GM19240 (cell line): ENCODE measurements around the gene STARD10.

Source experiments
- DNase-seq: peaks from one replicate; pipeline ENCODE4 v3.0.0; 2011; ENCODE audit warnings: low spot score; ENCODE audit not compliant: insufficient read length

STARD10 gene

DNA sequence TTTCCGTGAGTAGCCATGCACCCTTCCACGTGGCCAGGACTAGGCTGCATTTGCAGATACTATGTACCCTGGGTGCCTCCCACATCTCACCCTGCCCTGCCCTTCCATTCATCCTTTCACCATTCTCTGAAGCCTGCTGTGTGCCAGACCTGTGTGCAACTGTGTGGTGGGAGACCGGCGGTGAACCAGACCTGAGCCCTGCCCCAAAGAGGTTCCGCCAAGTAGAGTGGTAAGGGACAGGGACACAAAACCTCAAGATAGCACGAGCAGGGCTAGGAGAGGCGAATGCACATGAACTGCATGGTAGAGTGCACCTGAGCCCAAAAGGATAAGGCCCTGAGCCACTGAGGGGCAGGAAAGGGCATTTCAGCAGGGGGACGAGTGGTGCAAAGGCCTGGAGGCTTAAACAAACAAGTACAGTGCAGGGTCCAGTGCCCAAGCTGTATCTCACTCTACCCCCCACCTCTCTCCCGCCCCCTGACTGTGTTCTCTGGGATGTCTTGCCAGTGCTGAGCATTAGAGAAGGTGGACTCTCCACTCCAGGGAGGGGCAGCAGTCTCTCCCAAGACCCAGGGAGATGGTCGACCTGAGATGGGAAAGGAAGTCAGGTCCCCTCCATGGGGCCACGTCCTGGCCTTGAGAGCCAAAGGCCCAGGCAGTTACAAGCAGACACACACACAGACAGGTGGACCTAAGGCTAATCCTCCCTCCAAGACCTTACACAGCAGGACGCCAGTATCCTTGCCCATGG lies 27.5 kb downstream of the STARD10 start:
- no peak for DNase-seq

DNA sequence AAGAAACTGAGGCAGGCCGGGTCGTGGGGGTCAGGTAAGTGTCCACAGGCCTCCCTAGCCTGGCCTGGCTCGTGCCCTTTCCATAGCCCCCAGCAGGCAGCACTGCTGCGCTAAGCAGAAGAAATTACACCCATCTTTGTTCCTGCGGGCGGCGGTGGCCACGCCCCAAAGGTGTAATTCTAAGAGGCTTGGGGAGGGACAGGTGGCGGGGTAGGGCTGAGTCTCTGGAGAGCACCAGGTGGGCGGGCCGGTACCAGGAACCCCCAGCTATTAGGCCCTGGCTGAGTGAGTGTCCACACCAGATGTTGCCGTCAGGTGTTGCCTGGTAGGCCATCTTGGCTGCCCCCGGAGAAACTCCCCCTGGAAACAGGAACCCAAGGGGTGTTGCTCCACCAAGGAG lies 29.3 kb downstream of the STARD10 start:
- no peak for DNase-seq

DNA sequence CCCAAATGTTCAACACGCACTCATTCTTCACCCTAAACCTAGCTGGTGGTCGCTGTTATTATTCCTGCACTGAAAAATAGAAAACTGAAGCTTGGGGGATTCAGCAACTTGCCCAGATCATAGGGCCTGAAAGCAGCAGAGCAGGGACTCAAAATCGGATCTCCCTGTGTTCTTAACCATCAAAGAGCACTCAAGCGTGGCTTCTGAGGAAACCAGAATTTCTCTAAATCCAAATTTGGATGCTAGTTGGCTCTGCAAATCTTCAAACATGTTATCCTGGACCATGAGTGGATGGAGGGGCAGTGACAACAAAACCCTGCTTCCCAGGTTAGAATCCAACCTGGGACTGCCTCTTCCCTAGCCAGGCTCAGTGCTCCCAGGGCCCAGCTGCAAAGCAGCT lies 30.0 kb downstream of the STARD10 start:
- no peak for DNase-seq

DNA sequence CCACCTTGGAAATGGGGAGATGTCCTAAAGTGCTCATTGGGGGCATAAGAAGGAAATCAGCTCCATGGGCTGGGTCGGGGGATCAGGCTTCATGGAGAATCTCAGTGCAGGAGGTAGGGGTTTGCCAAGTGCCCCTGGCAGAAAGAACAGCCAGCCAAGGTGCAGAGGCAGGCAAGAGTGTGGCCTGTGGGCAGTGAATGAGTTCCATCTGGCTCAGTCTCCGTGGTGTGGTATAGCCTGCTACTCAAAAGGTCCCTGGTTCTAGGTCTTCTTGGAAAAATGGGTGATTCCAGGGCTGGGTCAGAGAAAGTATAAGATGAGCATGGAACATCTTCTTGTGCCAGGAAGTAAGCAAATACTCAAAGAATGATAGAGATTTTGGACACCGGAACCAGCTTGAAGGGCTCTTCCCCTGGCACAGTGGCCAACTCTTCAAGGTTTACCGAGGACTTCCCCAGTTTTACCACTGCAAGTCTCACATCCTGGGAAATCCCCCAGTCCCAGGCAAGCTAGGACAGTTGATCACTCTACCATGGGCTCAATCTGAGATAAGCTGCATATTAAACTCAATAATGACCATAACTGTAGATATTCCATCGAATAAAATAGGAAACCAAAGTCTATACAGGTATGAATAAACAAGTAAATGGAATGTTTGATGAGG lies 31.1 kb downstream of the STARD10 start:
- DNase-seq = no peak

DNA sequence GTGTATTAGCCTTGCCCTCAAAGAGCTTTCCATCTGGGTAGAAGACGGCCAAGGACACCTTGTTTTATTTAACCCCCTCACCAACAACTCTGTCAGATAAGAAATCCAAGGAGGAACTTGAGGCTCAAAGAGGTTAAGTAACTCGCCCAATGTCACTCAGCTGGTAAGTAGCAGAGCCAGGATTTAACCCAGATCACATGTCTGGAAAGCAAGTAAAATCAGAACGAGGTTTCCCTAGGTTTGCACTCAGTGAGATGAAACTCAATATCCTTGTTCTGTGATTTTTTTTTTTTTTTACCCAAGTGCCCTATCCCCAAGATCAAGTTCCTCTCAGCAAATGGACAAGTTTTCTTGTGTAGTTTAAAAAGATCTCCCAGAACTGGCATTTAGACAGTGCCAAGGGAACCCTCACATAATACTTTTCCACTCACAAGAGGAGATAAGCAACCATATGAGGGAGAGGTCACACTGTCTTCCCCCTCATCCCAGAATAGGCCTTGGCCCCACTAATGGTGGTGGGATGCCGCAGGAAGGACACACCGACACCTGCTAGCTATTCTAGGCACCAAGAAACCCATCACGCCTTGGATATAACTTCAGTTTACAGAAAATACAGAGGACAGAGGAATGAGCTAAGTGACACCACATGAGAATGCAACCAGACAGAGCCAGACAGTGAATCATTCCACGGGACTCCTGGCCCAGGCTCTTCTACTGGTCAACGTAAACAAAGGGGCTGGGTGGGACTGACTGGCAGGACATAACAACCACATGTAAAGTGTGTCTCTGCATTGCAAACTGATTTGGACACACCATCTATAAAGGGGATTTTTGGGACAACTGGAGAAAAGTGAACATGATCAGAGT lies 33.1 kb downstream of the STARD10 start:
- DNase-seq = no peak

DNA sequence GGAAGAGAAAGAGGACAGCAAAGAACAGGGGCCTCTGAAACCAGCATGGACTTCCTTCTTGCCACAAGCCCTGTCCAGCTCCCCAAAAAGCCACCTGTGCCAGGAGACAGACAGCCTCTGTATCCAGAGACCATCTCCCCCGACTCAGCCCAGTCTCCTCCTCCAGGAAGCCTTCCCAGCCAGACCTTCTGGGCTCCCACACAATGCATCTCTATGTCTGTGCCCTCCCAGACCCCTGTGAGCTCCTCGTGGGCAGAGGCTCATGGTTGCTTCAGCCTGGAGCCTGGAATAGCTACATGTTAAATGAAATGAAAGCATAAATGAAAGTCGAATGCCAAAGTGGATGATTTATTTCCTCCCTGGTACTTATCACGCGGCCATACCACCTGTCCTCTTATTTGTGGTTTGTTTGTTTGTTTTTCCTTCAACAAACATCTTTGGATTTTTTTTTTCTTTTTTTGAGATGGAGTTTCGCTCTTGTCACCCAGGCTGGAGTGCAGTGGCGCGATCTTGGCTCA lies 34.3 kb downstream of the STARD10 start:
- DNase-seq = no peak

DNA sequence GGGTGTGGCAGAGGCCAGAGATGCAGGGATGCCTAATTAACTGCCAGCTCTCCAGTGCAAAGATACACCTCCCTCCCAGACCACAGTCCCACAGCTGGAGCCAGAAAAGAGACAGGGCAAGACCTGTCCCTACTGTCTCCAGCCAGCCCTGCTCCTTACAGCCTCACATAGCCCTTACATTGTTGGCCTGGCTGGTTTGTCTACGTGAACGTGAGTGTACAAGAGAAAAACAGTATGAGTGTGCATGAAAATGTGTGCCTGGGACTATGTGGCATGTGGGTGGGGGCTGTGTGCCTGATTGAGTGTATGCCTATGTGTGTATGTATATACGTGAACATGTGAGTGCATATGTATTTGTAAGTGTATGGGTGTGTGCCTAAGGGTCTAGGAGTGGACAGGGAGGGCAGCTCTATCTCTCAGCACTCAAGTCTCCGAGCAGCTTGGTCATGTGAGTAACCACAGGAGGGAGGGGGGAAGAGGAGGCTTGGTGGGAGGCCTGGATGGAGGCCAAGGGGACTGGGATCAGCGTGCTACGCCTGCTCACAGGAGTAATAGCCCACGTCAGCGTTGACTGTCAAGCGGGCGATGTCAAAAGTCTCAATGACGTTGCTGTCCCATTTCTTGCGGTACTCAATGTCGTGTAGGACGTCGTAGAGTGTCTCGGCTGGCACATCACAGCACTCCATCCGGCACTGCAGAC lies 35.0 kb downstream of the STARD10 start:
- no peak for DNase-seq

DNA sequence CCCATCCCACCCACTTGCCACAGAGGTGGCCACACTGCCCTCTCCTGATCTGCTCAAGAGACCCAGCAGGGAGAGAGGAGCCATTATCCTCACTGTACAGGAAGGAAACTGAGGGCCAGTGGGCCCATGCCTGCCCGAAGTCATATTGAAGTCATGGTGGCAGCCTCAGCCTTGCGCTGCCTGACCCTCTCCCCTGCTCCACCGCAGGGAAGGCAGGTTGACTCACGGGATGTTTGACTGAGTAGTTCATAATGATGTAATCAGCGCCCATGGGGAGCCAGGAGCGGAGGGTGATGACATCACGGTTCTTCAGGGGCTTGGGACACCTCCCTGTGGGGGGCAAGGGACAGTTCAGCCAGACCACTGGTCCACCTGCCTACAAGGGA lies 35.5 kb downstream of the STARD10 start:
- no peak for DNase-seq

DNA sequence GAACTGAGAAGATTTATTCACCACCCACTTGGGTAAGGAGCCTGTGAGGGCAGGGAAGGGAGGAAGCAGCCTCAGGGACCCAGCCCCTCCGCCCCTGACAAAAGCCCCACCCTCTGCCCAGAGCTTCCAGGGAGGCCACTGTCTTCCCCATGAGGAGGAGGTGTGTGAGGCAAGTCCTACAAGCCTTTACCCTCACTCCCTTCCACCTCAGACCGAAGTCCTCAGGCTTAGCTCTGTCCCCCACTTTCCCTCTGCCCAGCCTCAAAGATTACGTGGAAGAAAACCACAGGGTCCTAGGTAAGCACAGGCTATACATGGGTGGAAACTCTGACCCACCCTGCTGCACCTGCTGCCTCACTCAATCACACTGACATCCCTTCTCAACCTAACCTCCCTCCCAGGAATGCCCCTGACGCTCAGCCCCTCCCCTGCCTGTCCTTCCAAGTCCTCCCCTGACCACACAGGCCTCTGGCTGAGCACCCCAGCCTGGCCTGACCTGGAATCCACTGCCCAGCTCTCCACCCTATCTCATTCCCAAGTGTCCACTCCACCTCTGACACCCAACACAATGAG lies 38.0 kb downstream of the STARD10 start:
- DNase-seq = no peak

DNA sequence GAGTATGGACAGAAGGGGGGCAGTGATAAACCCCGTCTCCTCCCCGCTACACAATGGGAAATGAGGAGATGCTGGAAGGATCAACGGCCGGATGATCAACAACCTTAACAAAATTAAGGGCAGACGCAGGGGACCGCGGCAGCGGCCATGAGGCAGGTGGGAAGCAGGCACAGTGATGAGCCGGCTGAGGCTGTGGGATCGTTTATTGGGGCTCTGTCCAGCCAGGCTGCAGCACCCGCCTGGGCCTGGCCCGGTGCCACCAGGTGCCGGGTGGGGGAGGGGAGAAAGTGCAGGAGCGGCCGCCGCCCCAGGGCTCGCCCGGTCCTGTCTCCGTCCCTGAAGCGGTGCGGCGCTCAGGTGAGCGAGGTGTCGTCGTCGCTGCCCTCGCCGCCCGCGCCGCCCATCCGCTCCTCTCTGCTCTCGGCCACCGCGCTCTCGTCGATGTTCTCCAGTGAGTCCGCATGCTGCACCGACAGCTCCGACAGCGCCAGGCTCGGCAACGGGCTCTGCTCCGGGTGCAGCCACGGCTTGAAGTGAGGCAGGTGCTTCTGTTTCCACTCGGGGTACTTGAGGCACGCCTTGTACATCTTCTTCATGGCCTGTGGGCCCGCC lies 39.2 kb downstream of the STARD10 start:
- no peak for DNase-seq

DNA sequence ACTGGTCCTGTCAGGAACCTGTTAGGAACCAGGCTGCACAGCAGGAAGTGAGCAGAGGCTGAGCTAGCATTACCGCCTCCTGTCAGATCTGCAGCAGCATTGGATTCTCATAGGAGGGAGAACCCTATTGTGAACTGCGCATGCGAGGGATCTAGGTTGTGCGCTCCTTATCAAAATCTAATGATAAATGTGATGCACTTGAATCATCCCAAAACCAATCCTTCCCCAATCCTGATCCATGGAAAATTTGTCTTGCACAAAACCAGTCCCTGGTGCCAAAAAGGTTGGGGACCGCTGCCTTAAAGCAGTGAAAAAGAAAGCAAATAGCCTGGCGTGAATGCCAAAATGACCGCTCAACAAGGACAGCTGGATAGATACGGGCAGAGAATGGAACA lies 39.7 kb downstream of the STARD10 start:
- DNase-seq = no peak

DNA sequence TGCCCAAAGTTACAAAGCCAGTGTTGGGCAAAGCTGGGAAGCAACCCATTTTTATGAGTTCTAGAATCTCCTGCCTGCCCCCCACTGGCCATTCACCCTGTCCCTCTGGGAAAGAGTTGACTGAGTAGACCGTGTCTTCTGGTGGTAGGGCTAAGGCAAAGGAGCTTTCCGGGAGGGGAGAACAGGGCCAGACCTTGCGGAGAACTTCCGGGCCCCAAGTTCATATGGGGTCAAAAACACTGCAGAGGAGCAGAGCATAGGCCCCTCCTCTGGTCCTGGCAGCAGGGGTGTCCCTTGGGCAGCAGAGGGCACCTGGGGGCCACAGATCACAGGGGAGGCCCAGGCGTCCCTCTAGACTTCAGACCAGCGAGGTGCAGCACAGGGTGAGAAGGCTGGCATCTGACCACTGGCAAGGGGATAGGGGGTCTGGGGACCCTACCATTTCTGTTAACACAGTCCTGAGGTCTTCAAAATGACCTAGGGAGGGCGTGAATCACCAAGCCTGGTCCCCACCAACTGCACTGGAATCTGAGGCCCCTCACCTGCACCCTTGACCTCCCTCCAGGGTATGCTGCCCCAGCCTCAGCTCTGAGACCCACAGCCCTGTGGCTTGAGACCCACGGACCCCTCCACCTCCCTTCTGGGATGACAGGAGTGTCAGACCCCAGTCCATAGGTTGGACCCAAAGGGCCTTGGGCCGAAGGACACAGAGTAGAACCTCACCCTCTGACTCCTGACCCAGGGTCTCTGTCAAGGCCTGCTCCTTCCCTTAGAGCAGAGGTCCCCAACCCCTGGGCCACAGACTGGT lies 40.3 kb downstream of the STARD10 start:
- DNase-seq = no peak

DNA sequence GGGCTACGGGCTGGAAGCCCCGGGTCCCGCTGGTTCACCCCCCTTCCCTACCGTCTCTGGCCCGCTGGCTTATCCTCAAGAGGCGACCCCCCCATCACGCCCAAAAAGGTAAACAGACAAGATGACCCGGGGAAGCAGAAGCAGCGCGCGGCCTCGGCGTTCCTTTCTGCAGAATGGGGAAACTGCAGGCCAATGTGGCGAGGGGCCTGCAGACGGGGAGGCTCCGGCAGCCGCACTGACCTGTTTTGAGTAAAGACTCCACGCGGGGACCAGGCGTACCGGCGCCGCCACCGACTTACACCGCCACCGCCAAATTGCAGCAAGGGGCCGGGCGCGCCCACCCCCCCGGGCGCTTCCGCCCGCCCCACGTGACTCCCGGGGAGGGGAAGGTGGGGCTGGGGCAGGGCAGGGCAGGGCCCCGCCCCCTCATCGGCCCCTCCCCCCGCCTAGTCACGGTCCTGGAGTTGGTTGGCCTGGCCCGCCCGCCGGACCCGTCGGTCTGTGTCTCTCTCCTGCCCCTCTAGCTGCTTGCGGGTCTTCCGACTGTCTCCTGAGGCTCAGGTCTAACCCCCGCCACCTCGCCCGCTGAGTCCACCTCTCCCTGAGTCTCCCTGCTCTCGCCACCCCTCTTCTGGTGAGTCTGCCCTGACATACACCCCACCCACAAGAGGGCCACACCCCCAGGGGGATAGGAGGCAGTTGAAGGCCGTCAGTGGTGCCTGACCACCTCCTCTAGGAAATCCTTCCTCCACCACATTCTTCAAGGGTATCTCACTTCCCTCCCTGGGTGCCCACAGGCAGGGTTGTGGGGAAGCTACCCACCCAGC lies 41.5 kb downstream of the STARD10 start, which contains the start of gene ARAP1:
ARAP1 (minus strand) TSS at position 321 of the 827 bp plus-strand sequence. CDS start 25,280 bp downstream, outside the sequence.
- DNase-seq = peak; percentile 96

DNA sequence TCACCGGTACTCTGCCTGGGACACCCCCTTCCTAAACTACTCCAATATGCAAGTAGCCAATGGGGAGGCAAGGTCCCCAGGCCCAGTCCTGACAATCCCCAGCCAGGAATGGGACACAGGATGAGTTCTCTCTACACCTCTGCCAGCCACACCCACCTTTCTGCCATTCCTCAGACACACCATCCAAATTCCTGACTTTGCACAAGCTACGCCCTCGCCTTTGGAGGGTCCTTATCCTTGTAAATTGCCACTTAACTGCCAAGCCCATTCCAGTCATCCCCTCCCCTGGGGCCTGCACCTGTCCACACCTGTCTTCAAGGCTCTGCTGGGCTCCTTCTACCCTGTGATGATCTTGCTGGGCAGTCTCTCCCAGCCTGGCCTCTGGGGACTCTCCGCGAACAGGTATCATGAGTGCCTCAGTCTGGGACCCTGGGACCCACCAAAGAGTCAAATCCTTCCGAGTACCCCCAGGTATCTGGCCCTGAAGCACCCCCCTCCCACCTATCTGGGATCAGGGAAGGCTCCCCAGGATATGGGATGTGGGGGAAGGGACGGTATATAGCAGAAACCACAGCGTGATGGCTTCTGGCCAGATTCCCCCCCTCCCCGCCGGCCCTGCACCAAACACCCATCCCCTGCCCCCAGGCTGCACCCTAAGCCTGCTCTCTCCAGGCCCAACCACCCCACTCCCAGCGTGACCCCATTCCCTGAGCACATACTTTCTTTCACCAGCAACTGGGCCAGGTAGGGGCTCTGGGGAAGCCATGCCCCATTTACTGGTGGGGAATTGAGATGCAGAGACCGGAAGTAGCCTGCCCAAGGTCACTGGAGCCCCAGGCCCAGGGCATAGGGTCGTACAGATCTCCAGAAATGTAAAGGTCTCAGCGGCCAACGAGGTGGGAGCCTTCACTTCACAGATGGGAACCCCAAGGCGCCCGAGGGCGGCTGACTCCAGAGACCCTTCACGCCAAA lies 42.4 kb downstream of the STARD10 start:
- DNase-seq = no peak

DNA sequence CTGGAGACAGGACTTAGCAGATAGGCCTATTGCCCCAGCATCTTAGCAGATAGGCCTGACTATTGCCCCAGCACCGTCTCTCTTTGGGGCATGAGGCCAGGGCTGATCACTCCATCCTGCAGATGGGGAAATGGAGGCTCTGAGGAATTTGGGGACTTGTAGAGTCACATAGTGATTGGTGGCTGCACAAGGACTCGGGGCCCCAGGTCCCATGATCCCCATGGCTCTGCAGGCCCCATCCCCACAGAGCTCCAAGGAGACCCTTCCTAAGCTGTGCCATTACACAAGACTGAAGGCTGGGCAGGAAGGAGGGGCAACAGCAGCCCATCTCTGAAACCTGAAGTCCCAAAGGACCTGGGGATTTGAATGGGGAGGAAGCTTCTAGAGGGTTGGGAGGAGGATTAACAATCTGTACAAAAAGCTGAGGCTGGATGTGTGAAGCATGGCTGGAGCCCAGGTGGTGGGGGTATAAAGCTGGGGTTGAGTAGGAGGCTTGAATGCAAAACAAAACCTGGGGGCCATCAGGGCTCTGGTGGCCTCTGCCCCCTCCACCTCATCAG lies 43.2 kb downstream of the STARD10 start:
- no peak for DNase-seq

DNA sequence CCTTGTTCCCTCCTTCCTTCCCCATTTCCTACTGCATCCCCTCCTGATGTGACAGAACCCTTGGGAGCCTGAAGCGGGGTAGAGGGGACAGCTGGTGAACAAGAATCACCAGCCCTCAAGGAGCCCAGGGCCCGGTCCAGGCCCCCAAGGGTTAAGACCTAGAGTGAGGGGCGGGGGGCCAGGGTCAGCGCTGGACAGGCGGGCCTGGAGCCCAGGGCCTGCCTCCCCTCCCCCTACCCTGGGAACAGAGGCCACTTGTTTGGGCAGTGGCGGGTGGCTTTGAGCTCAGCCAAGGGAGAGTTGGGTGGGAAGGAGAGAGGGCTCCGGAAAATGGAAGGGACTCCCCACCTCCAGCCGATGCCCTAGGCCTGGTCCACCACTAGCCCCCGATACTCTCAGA lies 43.8 kb downstream of the STARD10 start:
- no peak for DNase-seq

DNA sequence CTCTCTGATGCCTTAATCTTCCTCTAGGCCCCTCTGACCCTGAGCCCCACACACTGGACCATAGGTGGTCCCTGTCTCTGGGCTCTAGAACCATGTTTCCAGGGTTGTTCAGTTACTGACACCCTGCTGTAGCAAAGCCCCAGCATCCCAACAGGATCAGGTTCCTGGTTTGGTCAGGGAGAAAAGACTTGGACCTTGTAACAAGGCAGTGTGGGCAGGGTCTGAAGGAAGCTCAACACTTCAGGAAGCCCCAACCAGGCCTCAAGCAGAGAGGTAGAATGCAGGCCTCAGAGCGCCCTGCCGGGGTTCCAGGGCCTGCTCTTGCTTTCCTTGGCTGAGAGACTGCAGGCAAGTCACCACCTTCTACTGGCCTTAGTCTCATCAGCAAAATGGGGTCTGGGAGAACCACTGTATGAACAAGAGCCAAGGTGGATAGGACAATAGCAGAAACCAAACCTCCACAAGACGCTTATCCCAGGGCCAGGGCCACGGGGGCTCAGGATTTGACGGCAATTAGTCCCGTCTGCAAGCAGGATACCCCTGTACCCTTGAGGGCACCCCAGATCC lies 46.5 kb downstream of the STARD10 start:
- no peak for DNase-seq
